ENCODE data around the gene SH3BP4. TPM values are rescaled to one million over a fixed set of nuclear protein-coding genes. Genes with fewer than 3 reads are reported as not detected.

SH3BP4 gene
- total and polyA plus RNA-seq, 10 of the 15 experiments (the other 5 are each of a cell fraction or from before 2014, with no cell fraction given): 0.03 to 0.36 TPM; not detected in 8

- TF ChIP-seq ZNF592 (IDR thresholded peaks at IDR 0.05) (no peak), SMAD1 (IDR thresholded peaks at IDR 0.05; ENCODE audit: low read depth, partially characterized antibody) (no peak), PAX8 (IDR thresholded peaks at IDR 0.05) (no peak), MTA3 (IDR thresholded peaks at IDR 0.05; ENCODE audit: borderline replicate concordance, low read length) (no peak)
Observed at GRCh38 chr2:234967870-234968208, 16.0 kb downstream of the SH3BP4 start (continued).

- no peak overlapping the region for H3K27ac ChIP-seq (ENCODE audit: control insufficient read depth, insufficient read depth)
- ChIA-PET SMC1A (ENCODE audit: uncharacterized antibody, unreplicated experiment) (no interaction called here), POLR2A (no interaction called here), RAD21 (ENCODE audit: unreplicated experiment) (no interaction called here), CTCF (no interaction called here)
- no peak overlapping the region for H3K9ac ChIP-seq (ENCODE audit: control insufficient read depth, insufficient read depth, low read length)
- no peak for ATAC-seq
- no peaks in the 10 kb centered on the region for H3K79me2 ChIP-seq (ENCODE audit: control insufficient read depth, insufficient read depth, low read length)
- no TSS peak for BruUV-seq (replicated peaks)
- no peaks in the 10 kb centered on the region for H4K20me1 ChIP-seq (ENCODE audit: control insufficient read depth, insufficient read depth)
- H3K9me3 ChIP-seq (replicated peaks; ENCODE audit: control insufficient read depth, insufficient read depth, low read length): no peaks in the 10 kb centered on the region
- in situ Hi-C loops (cut with MboI) (no loop called here), intact Hi-C loops (cut with micrococcal nuclease; ENCODE audit: unreplicated experiment) (no loop called here)
- FAIRE-seq: no peak
- no peaks in the 10 kb centered on the region for H3K27me3 ChIP-seq (replicated peaks in 1 of 2; ENCODE audit: control insufficient read depth in 2 of 2, insufficient read depth in 2 of 2, low read length in 1 of 2)
- H2AFZ ChIP-seq (ENCODE audit: control insufficient read depth, low read depth, low read length): no peak overlapping the region
- no peak overlapping the region for H3K4me3 ChIP-seq
- 35% methylated on average over 14 of the region's 14 CpGs for WGBS (ENCODE audit: insufficient coverage, insufficient replicate concordance, low lambda C conversion rate, missing lambda C conversion rate)
- no peaks in the 10 kb centered on the region for H3K4me1 ChIP-seq (ENCODE audit: control insufficient read depth, insufficient read depth, low read length)
- TF ChIP-seq IKZF2 (IDR thresholded peaks at IDR 0.05) (no peak), EED (IDR thresholded peaks at IDR 0.05; ENCODE audit: low read depth) (no peak), TAF1 (IDR thresholded peaks at IDR 0.05; ENCODE audit: borderline replicate concordance, low read depth, low read length) (no peak), LARP7 (IDR thresholded peaks at IDR 0.05) (no peak), SPI1 (IDR thresholded peaks at IDR 0.05; ENCODE audit: borderline replicate concordance, insufficient read depth, low read depth, low read length) (no peak), NR2C2 (IDR thresholded peaks at IDR 0.05; ENCODE audit: borderline replicate concordance, control insufficient read depth, insufficient read length, low read depth) (no peak), KLF5 (IDR thresholded peaks at IDR 0.05; ENCODE audit: partially characterized antibody) (no peak), E2F4 (IDR thresholded peaks at IDR 0.05; ENCODE audit: low read depth, low read length) (no peak), PKNOX1 (IDR thresholded peaks at IDR 0.05) (no peak), SREBF2 (IDR thresholded peaks at IDR 0.05; ENCODE audit: low read length) (no peak)
- no peaks in the 10 kb centered on the region for H3K36me3 ChIP-seq (ENCODE audit: control insufficient read depth in 2 of 2, insufficient read depth in 2 of 2, low read length in 1 of 2)
- no peak overlapping the region for H3K4me2 ChIP-seq (ENCODE audit: control insufficient read depth, insufficient read depth)
- no peak for DNase-seq (ENCODE audit: low read depth, low spot score)
Observed at GRCh38 chr2:234968631-234969305, 17.0 kb downstream of the SH3BP4 start.

All from GM12878 (cell line).